Measurements from ENCODE around the gene PTPRG. TPM values are rescaled to one million over a fixed set of nuclear protein-coding genes. Genes with fewer than 3 reads are reported as not detected.
"Not testable (repeated sequence)": the region's sequence is repeated elsewhere in the genome, so short reads cannot be mapped to it uniquely, and the experiment has no call there.

PTPRG gene
- total RNA-seq, 1 experiment from 2014 or later: 9.2 TPM

DNA sequence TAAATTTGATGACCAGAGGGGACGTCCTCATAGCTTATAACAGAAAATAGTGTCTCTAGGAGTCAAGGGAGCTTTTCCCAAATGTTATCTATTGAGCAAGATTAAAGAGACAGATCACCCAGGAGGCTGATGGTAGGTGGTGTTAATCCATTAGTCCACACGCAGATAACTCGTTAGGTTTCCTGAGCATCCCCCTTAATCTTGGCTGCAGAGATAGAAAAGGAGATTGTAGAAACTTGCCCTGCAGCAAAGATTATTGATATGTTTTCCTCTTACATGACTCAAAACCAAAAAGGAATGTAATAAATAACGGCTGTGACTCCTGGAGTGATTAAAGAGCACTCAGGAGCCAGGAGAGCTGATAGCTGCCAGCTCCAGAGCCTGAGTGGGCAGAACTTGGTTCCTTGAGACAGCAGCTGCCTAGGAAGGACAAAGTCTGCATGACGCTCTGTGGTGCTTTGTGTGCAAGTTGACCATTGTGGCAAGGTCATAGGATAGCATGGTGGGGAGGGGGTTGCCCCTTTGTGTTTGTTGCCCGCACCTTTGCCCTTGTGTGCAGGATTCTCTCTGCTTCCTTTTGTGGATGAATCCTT, 234.8 kb downstream of the PTPRG start:
- DNase-seq (ENCODE audit: low read depth): no peak

DNA sequence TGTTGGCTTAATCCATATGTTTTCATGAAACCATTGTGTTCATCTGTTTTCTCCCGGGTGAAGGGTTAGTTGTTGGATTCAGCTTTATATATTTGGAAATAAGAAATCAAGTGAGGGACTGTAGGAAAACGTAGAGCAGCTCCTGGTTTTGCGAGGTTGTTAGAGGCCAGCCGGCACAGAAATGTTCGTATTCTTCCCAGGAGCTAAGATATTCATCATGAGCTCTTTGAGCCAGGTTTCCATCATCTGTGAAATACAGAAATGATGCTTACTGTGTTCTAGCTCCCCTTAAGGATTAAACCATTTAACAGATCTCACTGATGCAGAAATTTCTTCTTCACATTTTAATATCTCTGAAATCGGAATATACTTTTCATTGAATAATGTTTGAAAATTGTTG, 235.5 kb downstream of the PTPRG start:
- no peak for DNase-seq (ENCODE audit: low read depth)

DNA sequence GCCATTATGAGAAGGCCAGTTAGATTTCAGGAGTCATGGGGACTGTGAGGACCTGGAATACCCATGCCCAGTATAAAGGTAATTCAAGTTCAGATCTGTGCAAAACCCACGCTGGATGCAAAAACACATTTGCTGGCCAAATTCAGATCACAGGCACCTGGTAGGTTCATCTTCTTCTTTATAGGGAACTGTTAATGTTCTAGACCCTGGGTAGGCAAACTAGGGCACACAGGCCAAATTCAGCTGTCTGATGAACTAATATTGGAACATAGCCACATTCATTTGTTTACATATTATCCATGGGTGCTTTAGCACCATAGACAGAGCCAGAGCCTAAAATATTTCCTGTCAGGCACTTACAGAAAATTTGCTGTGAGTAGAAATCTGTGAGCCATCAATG, 241.4 kb downstream of the PTPRG start:
- no peak for DNase-seq (ENCODE audit: low read depth)

DNA sequence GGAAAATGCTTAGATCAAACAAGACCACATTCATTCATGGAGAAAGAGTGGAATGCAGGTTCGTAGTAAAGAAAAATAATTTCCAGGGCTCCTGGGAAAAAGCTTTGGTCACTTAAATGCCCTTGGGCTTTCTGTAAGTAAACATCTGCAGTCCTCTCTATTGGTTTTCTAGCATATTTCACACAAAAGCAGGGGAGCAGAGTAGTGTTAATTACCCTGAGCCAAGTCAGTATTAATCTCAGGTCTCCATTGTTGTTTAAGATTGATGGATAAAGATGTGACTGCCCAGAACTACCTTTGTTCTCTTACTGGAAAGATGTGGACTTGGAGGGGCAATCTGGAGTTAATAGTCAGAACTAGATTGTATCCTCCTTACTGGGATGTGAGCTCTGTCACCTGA, 242.6 kb downstream of the PTPRG start:
- DNase-seq (ENCODE audit: low read depth): no peak

DNA sequence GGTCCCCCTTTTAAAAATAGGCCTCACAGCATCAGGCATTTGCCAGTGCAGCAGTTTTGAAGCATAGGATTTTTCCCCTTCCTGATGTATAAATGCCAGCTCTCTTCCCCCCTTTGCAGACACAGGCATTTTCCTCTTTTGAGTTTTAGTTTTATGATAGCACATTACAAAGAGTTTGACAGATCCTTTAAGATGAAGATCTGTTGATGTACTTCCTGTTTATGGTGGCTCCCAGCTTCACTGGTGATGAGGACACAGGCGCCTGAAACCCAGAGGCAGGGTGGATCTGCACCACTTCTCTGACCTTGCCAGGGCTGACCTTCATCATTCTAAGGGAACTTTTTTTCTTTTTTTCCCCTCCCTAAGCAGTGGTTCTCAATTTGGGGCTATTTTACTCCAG, 243.4 kb downstream of the PTPRG start:
- no peak for DNase-seq (ENCODE audit: low read depth)

DNA sequence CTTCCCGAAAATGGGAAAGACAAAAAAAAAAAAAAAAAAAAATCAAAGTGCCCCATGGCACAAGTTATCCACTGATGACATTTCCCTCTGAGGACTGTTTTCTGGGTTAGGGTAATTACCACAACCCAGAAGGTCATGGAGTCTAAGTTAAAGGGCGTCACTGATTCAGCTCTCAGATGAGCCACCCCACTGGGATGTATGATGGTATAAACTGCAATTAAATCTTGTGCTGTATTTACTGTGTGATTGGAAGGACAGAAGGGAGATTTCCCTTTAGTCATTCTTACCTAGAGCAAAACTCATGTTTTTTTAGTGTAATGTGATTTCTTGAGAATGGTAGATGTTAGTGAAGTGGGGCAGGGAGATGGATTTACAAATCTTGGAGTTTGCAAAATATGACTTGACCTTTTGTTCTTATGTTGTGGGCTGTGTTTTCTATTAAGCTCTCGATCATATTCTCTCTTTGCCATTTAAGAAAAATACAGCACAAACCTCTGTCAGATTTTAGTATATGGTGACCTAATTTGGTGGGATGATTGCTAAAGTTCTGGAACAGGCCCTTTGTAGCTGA, 244.2 kb downstream of the PTPRG start:
- DNase-seq (ENCODE audit: low read depth): peak; percentile 20

DNA sequence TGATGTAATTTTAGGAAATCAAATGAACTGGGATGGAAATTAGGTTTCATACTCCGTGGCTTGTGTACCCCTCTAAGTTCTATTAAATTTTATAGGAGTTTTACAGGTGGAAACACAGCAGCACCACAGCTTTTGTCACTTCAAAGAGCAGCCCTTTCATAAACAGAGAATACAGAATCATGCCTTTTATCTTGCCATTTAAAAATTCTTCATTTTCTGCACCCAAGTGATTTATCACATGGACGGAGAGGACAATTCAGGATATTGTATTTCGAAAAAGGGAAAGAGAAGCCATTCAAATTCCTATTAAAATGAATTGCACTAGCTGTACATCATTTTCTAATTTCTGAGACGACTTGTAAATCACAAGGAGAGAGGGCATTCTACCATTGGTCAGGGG, 245.4 kb downstream of the PTPRG start:
- DNase-seq (ENCODE audit: low read depth): no peak

DNA sequence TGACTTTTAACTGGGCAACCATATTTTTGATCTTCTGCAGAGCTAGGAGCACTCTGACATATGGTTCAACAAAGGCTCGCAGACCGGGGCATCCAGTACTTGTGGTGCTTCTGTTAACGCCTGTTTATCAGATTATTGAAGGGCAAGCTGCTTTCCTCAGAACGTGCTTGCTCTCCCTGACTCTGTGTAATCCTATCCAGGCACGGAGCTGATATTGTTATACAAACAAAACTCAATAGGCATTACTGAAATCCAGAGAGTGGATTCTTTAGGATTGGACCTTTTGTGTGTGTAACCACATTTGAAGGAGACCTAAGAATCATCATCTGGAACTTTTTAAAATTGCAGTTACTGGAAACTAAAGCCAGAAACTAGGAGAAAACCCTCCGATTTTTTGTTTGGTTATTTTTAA, 246.5 kb downstream of the PTPRG start:
- no peak for DNase-seq (ENCODE audit: low read depth)

DNA sequence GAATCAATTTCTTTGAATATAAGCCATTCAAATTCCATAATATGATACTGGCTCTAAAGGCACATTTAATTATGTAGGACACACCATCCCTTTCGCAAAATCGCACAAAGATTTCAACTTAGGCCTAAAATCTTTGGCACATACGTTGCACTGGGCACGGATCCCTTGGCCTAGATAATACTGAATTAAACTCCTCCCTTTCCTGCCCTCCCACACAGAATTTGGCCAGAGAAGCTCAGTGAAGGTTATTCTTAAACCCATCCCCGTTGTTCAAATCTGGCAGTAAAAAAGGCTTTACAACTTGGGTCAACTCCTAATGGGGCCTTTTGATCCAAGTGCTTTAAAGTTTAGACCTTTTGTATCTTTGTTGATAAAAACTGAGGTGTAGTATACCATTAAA, 247.2 kb downstream of the PTPRG start:
- DNase-seq (ENCODE audit: low read depth): no peak

DNA sequence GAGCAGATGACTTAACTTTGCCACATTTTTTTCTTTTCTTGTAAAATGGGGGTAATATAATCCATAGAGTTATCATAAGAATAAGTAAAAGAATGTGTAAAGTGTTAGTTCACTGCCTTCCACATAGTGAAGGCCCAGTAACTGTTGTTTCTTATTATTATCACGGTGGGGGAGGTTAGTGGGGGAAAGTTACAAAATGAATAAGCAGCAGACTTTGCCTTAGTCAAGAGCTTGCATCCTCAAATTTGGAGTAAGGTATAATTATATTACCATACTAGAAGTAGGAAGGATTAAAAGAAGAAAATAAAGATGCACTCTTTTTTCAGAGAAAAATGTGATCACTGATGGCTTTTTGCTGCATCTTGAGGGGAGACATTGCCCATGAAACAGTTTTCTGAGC, 247.6 kb downstream of the PTPRG start:
- DNase-seq (ENCODE audit: low read depth): no peak

DNA sequence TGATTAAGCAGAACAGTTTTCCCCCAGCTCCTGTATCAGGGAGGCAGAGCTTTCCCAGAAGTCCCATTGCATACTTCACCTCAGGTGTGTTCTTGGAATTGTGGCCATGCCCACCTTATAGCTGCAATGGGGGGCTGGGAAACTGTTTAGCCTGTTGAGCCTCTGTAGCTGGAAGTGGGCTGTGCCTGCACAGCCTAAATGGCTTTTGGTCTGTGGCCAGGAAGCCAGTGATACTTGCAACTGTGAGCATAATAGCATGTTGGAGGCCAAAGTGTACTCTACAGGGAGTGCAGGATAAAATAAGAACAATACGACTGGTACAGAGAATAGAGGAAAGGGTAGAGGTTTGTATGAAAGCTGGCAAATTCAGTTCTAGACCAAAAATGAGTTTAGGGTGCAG, 248.5 kb downstream of the PTPRG start:
- DNase-seq (ENCODE audit: low read depth): no peak

DNA sequence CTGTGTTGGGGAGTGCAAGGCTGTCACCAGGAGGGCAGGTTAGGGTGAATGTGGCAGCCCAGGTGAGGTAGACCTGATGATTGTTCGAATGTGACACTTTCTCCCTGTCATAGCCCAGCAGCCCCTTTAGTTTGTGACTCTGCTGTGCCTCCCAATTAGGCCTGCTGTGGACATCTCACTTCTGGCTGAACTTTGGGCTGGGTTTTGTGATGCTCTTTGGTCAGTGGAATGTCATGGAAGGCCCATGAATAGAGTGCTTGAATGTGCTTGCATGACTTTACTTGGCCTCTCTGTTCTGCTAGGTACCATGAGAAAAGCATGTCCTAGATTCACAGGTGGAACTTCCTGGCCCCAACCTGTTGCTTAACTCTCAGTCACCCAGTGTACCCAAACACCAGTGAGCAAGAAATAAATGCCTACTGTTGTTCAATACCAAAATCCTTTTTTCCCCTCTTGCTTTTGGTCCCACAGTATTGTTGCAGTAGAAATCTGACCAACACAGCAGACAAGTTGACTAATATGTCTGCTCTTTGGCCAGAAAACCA, 249.7 kb downstream of the PTPRG start:
- DNase-seq (ENCODE audit: low read depth): no peak

DNA sequence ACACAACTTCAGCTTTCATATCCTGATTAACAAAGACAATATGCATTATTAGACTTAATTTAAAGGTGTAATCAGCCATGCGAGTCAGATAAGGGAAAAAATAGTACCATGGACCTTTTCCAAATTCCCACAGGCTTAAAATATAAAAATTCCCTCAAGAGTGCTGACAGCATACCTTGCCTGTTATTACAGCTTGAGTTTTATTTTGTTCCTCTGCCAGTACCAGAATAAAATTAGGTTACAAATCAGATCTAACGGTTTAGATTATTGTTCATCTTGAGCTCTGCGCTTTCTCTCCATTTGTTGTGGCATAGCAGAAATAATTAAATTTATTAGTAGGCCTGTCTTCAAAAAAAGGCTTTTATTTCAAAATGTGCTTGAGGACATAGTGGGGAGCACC, 250.3 kb downstream of the PTPRG start:
- no peak for DNase-seq (ENCODE audit: low read depth)

DNA sequence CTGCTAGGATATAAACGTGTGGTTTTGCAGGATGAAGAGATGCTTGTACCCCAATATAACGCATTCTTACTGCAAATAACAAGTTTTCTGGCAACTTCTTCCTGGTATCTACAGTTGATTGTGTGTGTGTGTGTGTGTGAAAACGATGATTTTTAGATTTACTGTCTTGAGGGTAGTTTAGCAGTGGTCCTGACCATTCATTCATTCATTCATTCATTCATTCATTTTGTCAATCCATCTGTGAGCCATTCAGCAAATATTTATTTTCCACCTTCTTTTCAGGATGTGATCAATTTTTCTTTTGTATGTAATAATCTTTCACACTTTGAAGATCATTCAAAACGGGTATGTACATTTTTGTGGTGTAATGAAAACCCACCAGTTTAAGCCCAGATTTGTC, 250.7 kb downstream of the PTPRG start:
- DNase-seq (ENCODE audit: low read depth): no peak

DNA sequence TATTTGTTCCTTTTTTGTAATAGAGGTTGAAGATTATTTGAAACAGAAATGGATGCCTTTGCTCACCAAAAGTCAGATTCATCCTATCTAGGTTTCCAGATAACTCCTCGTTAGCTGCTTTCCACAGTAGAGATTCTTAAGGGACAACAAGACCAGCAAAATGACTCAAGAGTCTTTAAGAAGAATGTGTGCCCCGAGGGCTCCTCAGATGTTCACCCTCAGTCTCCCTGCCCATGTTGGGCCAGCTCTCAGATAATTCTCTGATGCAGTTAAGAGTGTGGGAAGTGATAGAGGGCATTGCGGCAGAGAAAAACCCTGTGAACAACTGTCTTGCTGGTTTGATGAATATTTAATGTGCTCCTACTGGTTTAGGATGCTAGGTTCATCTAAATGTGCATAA, 251.1 kb downstream of the PTPRG start:
- DNase-seq (ENCODE audit: low read depth): peak; percentile 70

DNA sequence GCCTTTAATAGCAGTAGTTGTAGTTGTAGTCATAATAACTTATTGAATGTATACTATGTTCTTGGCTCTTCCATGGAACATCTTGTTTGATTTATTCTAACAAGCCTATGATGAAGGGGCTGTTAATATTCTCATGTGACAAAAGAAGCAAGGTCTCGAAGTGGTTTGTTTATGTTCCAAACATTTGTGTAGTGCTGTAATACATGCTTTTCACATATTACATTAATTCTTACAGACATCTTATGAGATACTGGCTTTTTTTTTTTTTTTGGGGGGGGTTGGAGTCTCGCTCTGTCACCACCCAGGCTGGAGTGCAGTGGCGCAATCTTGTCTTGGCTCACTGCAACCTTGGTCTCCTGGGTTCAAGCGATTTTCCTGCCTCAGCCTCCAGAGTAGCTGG, 252.3 kb downstream of the PTPRG start:
- DNase-seq (ENCODE audit: low read depth): no peak

DNA sequence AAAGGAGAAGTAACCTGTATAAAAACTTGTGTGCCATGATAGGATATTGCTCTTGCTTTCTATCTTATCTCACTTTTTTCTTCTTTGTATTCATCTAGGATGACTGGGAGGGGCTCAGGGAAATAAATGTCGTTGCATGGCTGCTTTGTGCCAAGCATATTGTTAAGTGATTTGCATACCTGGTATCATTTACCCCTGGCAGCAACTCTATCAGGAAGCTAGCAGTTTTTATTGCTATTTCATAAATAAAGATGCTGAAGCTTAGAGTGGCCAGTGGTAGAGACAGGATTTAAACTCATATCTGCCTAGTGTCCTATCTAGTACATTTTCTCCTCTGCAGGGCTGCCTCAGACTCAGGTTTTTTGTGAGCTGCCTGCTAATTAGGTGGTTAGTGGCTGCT, 253.3 kb downstream of the PTPRG start:
- DNase-seq (ENCODE audit: low read depth): no peak

DNA sequence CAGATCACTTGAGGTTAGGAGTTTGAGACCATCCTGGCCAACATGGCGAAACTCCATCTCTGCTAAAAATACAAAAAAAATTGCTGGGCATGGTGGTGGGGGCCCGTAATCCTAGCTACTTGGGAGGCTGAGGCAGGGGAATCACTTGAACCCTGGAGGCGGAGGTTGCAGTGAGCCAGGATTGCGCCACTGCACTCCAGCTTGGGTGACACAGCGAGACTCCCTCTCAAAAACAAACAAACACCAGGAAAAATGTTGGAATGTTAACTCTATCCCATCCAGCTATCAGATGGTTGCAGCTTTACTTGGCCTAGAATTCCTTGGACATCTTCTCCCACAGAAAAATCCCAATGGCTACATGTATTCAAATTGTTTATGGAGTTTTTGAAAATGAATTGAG, 254.9 kb downstream of the PTPRG start:
- DNase-seq (ENCODE audit: low read depth): not testable (repeated sequence)

DNA sequence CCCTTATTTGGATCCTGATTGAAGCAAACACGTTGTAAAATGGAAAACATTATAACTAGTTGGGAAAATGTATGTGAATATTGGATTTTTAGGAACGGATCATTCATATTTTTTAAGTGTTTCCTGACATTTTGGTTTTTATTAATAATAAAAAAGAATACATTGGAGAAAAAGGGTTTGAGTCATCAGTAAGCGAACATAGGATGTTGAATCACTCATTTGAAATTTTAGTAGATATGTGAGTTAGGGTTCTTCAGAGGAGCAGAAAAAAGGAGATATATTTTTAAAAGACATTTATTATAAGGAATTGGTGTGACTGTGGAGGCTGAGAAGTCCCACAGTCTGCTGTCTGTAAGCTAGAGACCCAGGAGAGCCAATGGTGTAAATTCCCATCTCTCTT, 258.5 kb downstream of the PTPRG start:
- DNase-seq (ENCODE audit: low read depth): no peak

DNA sequence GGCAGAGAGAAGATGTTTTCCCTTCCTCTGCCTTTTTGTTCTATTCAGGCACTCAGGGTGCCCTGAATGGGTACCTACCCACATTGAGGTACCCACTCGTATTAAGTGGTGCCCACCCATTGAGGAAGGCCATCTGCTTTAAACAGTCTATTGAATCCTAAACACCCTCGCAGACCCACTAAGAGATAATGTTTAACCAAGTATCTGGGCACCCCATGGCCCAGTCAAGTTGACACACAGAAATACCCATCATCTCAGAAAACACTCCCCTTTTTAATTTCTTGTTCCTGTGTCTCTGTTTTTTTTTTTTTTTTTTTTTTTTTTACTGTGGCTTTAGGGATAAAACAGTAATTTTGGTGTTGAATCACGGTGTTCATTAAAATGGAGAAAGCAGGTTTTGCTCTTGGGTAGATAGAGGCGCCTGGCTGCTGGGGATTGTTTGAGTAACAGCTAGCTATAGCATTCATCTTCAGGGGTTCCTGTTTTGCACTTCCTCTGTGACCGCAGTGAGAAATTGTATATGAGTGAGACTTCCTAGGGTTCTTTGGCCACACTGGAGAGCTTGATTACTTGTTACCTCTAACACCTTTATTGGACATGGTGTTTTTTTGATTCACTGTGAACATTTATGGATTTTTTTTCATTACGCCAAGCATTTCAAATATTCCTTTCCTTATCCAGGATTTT, 259.1 kb downstream of the PTPRG start:
- no peak for DNase-seq (ENCODE audit: low read depth)

DNA sequence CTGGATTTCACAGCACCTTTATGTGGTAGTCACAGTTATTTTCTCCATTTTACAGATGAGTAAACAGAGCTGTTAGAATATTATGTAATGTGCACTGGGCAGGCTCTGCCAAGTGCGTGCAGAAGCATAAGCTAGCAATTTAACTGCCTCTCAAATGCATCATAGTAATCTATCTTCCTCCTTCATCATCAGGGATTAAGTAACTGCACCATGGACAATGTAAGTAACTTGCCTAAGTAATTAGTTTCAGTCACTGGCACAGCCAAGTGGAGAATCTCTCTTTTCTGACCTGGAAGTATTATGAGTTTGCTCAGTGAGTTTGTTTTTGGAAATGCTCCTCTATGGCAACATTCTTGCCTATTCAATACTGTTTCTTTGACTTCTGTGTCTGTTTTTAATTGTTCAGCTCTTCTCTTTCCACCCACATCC, 260.5 kb downstream of the PTPRG start:
- no peak for DNase-seq (ENCODE audit: low read depth)

DNA sequence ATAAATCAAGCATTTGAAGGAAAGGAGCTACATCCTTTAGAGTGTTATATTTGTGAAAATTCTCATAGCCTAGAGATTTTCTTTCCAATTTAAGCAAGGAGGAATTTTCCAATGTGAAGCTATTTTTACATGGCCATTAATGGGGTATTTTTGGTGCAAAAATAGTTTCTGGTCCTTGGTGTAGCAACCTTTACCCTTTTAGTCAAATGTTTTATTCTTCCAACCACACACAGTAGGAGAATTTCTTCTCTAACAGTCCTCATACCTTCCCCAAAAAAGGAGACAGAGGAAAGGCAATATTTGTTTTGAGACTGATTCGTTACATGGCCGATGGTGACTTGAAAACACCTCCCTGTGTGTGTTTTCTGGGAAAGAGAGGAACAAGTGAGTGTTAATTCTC, 261.2 kb downstream of the PTPRG start:
- no peak for DNase-seq (ENCODE audit: low read depth)

DNA sequence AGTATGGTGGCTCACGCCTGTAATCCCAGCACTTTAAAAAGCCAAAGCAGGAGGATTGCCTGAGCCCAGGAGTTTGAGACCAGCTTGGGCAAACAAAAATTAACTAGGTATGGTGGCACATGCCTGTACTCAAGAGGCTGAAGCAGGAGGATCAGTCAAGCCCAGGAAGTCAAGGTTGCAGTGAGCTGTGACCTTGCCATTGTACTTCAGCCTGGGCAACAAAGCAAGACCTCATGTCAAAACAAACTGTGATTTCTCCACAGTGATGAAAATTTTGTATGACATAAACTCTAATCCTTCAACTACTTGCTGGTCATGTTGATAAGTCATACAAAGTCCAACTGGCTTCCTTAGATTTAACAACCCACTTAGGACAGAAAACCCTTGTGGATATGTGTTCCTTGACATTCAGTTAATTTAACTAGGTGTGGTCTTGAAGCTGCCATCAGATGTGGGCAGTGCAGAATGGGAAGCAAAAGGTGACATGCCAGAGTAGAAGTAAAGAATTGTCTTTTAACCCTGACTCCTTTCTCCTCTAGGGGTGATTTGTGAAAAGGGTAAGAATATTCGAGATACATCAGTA, 263.3 kb downstream of the PTPRG start:
- no peak for DNase-seq (ENCODE audit: low read depth)

Measured in M059J (cell line).